Gastroesophageal sphincter (tissue), 3 donors: ENCODE data around the gene CCDC13.

ENCODE experiments used
- POLR2A ChIP-seq, 2 donors: fragments of 450-650 bp; IDR thresholded peaks; one replicate each; pipeline ENCODE4 v1.6.1; 2017; ENCODE audit warnings: antibody characterized with exemption in 2 of 2, mild to moderate bottlenecking in 2 of 2, moderate library complexity in 1 of 2
- TF ChIP-seq, protein P1 (sequence below), 4 experiments: fragments of 200-600 bp in 2 of 4; fragments of 450-650 bp in 2 of 4; sonication (generic) in 1 of 4; IDR thresholded peaks; one replicate each; pipeline ENCODE4 v1.5.1; 2017 to 2019; ENCODE audit warnings: antibody characterized with exemption in 4 of 4, mild to moderate bottlenecking in 2 of 4, moderate library complexity in 2 of 4

DNA sequence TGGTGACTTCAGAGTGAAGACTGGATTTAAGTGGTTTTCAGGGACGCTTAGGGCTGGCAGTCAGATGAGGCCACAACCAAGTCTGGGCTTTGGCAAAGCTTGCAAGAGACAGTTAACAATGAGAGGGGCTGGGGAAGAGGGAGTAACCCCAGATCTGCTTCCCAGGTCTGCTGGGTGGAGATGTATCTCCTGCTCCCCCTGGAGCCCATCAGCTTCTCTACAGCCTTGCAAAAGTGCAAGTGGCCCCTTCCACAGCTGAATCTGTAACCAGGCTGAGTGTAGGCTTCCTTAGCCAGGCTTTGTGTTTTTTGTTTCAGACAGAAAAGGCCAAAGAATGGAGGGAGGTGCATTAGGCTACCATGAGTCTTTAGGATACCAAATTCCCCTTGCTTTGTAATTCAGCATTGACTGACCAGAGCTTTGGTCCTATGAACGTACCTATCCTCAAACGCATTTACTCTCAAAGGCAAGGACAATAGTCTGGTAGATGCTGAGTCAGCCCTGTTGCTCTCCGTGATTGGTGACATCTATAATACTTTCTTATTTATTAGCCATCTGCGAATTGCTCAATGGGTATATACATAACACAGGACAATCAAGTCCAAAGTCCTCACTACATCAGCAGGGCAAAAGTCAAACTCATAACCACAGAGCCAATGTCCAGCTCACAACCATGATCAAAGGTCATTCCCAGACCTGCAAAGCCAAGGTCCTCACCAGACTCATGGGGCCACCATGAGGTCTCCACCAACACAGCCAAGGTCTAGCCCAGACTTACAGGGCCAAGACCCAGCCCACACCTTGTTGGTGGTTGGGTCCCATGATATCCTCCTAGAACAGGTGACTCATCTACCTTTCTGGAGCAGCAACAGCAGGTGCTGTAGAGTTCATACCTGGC, 17.1 kb downstream of the CCDC13 start:
- no peak for TF ChIP-seq POLR2A (IDR thresholded peaks at IDR 0.05)
- TF ChIP-seq, protein P1, sequence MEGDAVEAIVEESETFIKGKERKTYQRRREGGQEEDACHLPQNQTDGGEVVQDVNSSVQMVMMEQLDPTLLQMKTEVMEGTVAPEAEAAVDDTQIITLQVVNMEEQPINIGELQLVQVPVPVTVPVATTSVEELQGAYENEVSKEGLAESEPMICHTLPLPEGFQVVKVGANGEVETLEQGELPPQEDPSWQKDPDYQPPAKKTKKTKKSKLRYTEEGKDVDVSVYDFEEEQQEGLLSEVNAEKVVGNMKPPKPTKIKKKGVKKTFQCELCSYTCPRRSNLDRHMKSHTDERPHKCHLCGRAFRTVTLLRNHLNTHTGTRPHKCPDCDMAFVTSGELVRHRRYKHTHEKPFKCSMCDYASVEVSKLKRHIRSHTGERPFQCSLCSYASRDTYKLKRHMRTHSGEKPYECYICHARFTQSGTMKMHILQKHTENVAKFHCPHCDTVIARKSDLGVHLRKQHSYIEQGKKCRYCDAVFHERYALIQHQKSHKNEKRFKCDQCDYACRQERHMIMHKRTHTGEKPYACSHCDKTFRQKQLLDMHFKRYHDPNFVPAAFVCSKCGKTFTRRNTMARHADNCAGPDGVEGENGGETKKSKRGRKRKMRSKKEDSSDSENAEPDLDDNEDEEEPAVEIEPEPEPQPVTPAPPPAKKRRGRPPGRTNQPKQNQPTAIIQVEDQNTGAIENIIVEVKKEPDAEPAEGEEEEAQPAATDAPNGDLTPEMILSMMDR (IDR thresholded peaks at IDR 0.05): peak in 2 of 4 experiments; percentile 39 to 56
